DOHH2 (cell line): ENCODE results near the gene ADTRP.

Source experiments
- EZH2phosphoT487 ChIP-seq: fragments of 200-600 bp; sonication (generic); IDR thresholded peaks from 2 replicates; pipeline ENCODE4 v1.6.1; 2017; ENCODE audit warnings: borderline replicate concordance, mild to moderate bottlenecking, antibody characterized with exemption, low read length, moderate library complexity, mixed read lengths
- TF ChIP-seq, protein P1 (sequence below): fragments of 200-600 bp; sonication (generic); IDR thresholded peaks from one replicate; pipeline ENCODE4 v1.5.1; 2014; ENCODE audit warnings: antibody characterized with exemption, mild to moderate bottlenecking, low read depth, low read length; ENCODE audit not compliant: poor library complexity, severe bottlenecking

DNA sequence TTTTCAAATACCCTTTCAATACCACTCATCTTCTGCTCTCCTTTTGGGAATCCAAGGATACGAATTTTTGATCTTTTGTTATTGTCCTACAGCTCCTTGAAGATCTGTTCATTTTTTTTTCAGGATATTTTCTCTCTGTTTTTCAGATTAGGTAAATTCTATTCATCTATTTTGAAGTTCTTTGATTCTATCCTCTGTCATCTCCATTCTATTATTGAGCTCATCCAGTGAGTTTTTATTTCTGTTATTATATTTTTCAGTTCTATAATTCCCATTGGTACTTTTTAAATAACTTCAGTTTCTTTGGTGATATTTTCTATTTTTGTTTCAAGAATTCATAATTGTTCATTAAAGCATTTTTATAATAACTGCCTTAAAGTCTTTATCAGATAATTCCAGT is 14.7 kb upstream of the ADTRP start:
- TF ChIP-seq, protein P1, sequence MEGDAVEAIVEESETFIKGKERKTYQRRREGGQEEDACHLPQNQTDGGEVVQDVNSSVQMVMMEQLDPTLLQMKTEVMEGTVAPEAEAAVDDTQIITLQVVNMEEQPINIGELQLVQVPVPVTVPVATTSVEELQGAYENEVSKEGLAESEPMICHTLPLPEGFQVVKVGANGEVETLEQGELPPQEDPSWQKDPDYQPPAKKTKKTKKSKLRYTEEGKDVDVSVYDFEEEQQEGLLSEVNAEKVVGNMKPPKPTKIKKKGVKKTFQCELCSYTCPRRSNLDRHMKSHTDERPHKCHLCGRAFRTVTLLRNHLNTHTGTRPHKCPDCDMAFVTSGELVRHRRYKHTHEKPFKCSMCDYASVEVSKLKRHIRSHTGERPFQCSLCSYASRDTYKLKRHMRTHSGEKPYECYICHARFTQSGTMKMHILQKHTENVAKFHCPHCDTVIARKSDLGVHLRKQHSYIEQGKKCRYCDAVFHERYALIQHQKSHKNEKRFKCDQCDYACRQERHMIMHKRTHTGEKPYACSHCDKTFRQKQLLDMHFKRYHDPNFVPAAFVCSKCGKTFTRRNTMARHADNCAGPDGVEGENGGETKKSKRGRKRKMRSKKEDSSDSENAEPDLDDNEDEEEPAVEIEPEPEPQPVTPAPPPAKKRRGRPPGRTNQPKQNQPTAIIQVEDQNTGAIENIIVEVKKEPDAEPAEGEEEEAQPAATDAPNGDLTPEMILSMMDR = no peak
- TF ChIP-seq EZH2phosphoT487 = no peak
